H9 (cell line): ENCODE measurements around the gene PPP1R12B. TPM values are rescaled to one million over a fixed set of nuclear protein-coding genes. Genes with fewer than 3 reads are reported as not detected.
"Not testable (repeated sequence)": the region's sequence is repeated elsewhere in the genome, so short reads cannot be mapped to it uniquely, and the experiment has no call there.

Experiments
- DNase-seq: peaks from one replicate; pipeline ENCODE4 v3.0.0-alpha.2; 2017
- H2AFZ ChIP-seq: one replicate; pipeline ENCODE4 v1.6.1; 2013; ENCODE audit warnings: mild to moderate bottlenecking, low read length, control low read depth, moderate library complexity
- H2AK5ac ChIP-seq: 2 replicates; pipeline ENCODE4 v1.6.1; 2013; ENCODE audit warnings: low read length, control low read depth, mixed read lengths; ENCODE audit not compliant: insufficient read length
- H2BK120ac ChIP-seq: one replicate; pipeline ENCODE4 v1.6.1; 2013; ENCODE audit warnings: low read depth, mild to moderate bottlenecking, low read length, control low read depth, inconsistent platforms; ENCODE audit not compliant: poor library complexity, severe bottlenecking
- H2BK12ac ChIP-seq: 2 replicates; pipeline ENCODE4 v1.6.1; 2013; ENCODE audit warnings: low read length, control low read depth, mixed read lengths, low read depth; ENCODE audit not compliant: insufficient read length
- H2BK15ac ChIP-seq: 2 replicates; pipeline ENCODE4 v1.6.1; 2013; ENCODE audit warnings: low read depth, low read length, control low read depth
- H2BK20ac ChIP-seq: one replicate; pipeline ENCODE4 v1.6.1; 2013; ENCODE audit warnings: low read depth, mild to moderate bottlenecking, low read length, control low read depth, inconsistent platforms; ENCODE audit not compliant: poor library complexity, severe bottlenecking
- H2BK5ac ChIP-seq: 2 replicates; pipeline ENCODE4 v1.6.1; 2013; ENCODE audit warnings: low read length, control low read depth, mixed read lengths; ENCODE audit not compliant: insufficient read length
- H3K14ac ChIP-seq: 2 replicates; pipeline ENCODE4 v1.6.1; 2013; ENCODE audit warnings: low read length, control low read depth; ENCODE audit not compliant: insufficient read depth
- H3K18ac ChIP-seq: 2 replicates; pipeline ENCODE4 v1.6.1; 2013; ENCODE audit warnings: low read depth, mild to moderate bottlenecking, mixed read lengths, low read length, control low read depth; ENCODE audit not compliant: insufficient read length
- H3K23ac ChIP-seq: 2 replicates; pipeline ENCODE4 v1.6.1; 2013; ENCODE audit warnings: low read length, control low read depth, mixed read lengths, low read depth; ENCODE audit not compliant: insufficient read length
- H3K23me2 ChIP-seq: 2 replicates; pipeline ENCODE4 v1.6.1; 2013; ENCODE audit warnings: low read depth, mild to moderate bottlenecking, mixed read lengths, low read length, control low read depth; ENCODE audit not compliant: insufficient read length, poor library complexity, severe bottlenecking
- H3K27ac ChIP-seq: 2 replicates; pipeline ENCODE4 v1.5.1; 2013; ENCODE audit warnings: low read length, control low read depth, mixed read lengths, low read depth; ENCODE audit not compliant: insufficient read length
- H3K27me3 ChIP-seq: 2 replicates; pipeline ENCODE4 v1.6.1; 2013; ENCODE audit warnings: low read length, control low read depth, inconsistent platforms; ENCODE audit not compliant: insufficient read depth
- H3K4ac ChIP-seq: 2 replicates; pipeline ENCODE4 v1.6.1; 2013; ENCODE audit warnings: low read depth, mild to moderate bottlenecking, control low read depth, inconsistent platforms, low read length, moderate library complexity
- H3K4me1 ChIP-seq: 2 replicates; pipeline ENCODE4 v1.6.1; 2013; ENCODE audit warnings: low read length, control low read depth, inconsistent platforms; ENCODE audit not compliant: insufficient read depth
- H3K4me2 ChIP-seq: 2 replicates; pipeline ENCODE4 v1.6.1; 2013; ENCODE audit warnings: low read length, control low read depth, mixed read lengths; ENCODE audit not compliant: insufficient read length, insufficient read depth
- H3K56ac ChIP-seq: 2 replicates; pipeline ENCODE4 v1.6.1; 2013; ENCODE audit warnings: low read depth, mild to moderate bottlenecking, mixed read lengths, low read length, control low read depth; ENCODE audit not compliant: insufficient read length
- H3K79me1 ChIP-seq: 2 replicates; pipeline ENCODE4 v1.6.1; 2013; ENCODE audit warnings: low read depth, mild to moderate bottlenecking, moderate library complexity, low read length, control low read depth, inconsistent platforms; ENCODE audit not compliant: insufficient read depth, poor library complexity, severe bottlenecking
- H3K79me2 ChIP-seq: 2 replicates; pipeline ENCODE4 v1.6.1; 2013; ENCODE audit warnings: low read length, control low read depth, inconsistent platforms; ENCODE audit not compliant: insufficient read depth
- H3K9ac ChIP-seq: 2 replicates; pipeline ENCODE4 v1.6.1; 2013; ENCODE audit warnings: low read length, control low read depth, mixed read lengths; ENCODE audit not compliant: insufficient read length; ENCODE audit errors: extremely low read depth
- H3K9me3 ChIP-seq: one replicate; pipeline ENCODE4 v1.6.1; 2013; ENCODE audit warnings: low read depth, low read length, inconsistent platforms; ENCODE audit not compliant: control insufficient read depth
- H3T11ph ChIP-seq: one replicate; pipeline ENCODE4 v1.6.1; 2013; ENCODE audit warnings: mild to moderate bottlenecking, low read length, control low read depth, inconsistent platforms
- H4K20me1 ChIP-seq: one replicate; pipeline ENCODE4 v1.6.1; 2013; ENCODE audit not compliant: control insufficient read depth, insufficient read length, insufficient read depth
- H4K5ac ChIP-seq: 2 replicates; pipeline ENCODE4 v1.6.1; 2013; ENCODE audit warnings: low read depth, mild to moderate bottlenecking, mixed read lengths, low read length, control low read depth; ENCODE audit not compliant: insufficient read length
- H4K8ac ChIP-seq: replicated peaks from 2 replicates; pipeline ENCODE4 v1.6.1; 2013; ENCODE audit warnings: low read length, control low read depth, mixed read lengths, low read depth; ENCODE audit not compliant: insufficient read length
- H4K91ac ChIP-seq: 2 replicates; pipeline ENCODE4 v1.6.1; 2013; ENCODE audit warnings: low read depth, mild to moderate bottlenecking, moderate library complexity, mixed read lengths, low read length, control low read depth; ENCODE audit not compliant: insufficient read length
- H3K27ac Mint-ChIP-seq, 3 experiments: 2 replicates in 2 of 3; 3 replicates in 1 of 3; pipeline ENCODE4 v1.8.0; 2020 to 2021; ENCODE audit warnings: mixed read lengths in 3 of 3, mild to moderate bottlenecking in 1 of 3, moderate library complexity in 1 of 3
- H3K27me3 Mint-ChIP-seq: 2 replicates; pipeline ENCODE4 v1.8.0; 2021; ENCODE audit warnings: low read depth, mild to moderate bottlenecking, moderate library complexity, mixed read lengths
- H3K36me3 Mint-ChIP-seq, 3 experiments: 2 replicates in 2 of 3; 3 replicates in 1 of 3; pipeline ENCODE4 v1.8.0; 2020 to 2021; ENCODE audit warnings: low read depth in 3 of 3, mixed read lengths in 3 of 3; ENCODE audit not compliant: insufficient read depth in 1 of 3
- H3K4me1 Mint-ChIP-seq, 2 experiments: 2 replicates each; pipeline ENCODE4 v1.8.0; 2020; ENCODE audit warnings: mixed read lengths in 2 of 2
- H3K4me3 Mint-ChIP-seq, 2 experiments: 2 replicates in 1 of 2; 3 replicates in 1 of 2; pipeline ENCODE4 v1.8.0; 2020 to 2021; ENCODE audit warnings: mild to moderate bottlenecking in 2 of 2, mixed read lengths in 2 of 2, moderate library complexity in 1 of 2
- H3K9me3 Mint-ChIP-seq, 2 experiments: 2 replicates in 1 of 2; 3 replicates in 1 of 2; pipeline ENCODE4 v1.8.0; 2020; ENCODE audit warnings: mild to moderate bottlenecking in 2 of 2, mixed read lengths in 2 of 2, moderate library complexity in 1 of 2
- WGBS: extraction: QIAGEN DNeasy Blood & Tissue Kit; methylation state at CpG from one replicate; pipeline ENCODE4 v1.1.7; 2013; ENCODE audit warnings: missing lambda C conversion rate, low lambda C conversion rate, mixed read lengths; ENCODE audit not compliant: insufficient read length; ENCODE audit errors: extremely low coverage; 5-methylcytosine and 5-hydroxymethylcytosine counted together
- total RNA-seq: library from RNA; stranded (reverse); gene quantifications from 2 replicates; pipeline ENCODE4 v1.2.1, GENCODE V29; 2021

Gene PPP1R12B
- total RNA-seq, 1 experiment from 2014 or later, result 12.9 TPM

DNA sequence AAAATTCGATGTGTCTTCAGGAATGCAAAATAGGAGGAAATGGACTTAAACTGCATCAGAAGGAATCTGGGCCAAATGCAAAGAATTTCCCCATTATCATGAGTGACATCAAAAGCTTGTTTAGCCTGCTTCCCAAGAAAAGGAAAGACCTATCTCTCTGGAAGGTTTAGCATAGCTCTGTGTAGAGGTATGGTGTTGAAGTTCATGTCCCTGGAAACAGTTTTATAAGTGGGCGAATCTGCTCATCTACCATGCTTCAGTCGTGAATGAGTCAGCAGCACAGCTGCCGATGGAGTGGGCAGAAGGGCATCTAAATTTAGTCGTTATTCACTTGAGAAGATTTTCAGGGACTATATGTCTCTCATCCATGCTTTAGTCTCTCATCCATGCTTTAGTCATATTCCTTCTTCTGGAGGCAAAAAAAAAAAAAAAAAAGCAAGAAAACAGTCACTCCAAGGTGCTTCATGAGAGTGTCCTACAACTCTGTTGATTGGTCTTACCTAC is 62.4 kb downstream of the PPP1R12B start:
- not testable (repeated sequence) for H3K4me1 ChIP-seq, H3K9ac ChIP-seq, H4K20me1 ChIP-seq, DNase-seq, H2BK5ac ChIP-seq, H3K27me3 ChIP-seq, H2BK12ac ChIP-seq, H3T11ph ChIP-seq, H4K5ac ChIP-seq, H4K91ac ChIP-seq, H3K14ac ChIP-seq, H3K56ac ChIP-seq, H2BK120ac ChIP-seq, H3K79me2 ChIP-seq, H2AK5ac ChIP-seq, H3K79me1 ChIP-seq, H3K36me3 Mint-ChIP-seq, H3K23ac ChIP-seq, H3K23me2 ChIP-seq, H2AFZ ChIP-seq, H4K8ac ChIP-seq, H3K9me3 Mint-ChIP-seq, H2BK15ac ChIP-seq, H3K9me3 ChIP-seq, H3K4ac ChIP-seq, H3K18ac ChIP-seq, H2BK20ac ChIP-seq, H3K27me3 Mint-ChIP-seq
- peak overlapping the region; percentile 71 for H3K27ac ChIP-seq
- no CpG with 5 or more reads among the region's 5 CpGs for WGBS
- H3K4me2 ChIP-seq, result peak overlapping the region; percentile 43
- Mint-ChIP-seq H3K4me1 (peaks cover 18% of the 10 kb centered on the region in 2 experiments), H3K4me3 (peak overlapping the region in 1 of 2 experiments; percentile 39; a peak in 2 of 5 replicates), H3K27ac (peak overlapping the region in 2 of 3 experiments; percentile 74 to 85; a peak in 6 of 7 replicates)
